Cardiac fibroblast (primary cell): ENCODE data around the gene COL3A1.
A peak's percentile ranks its signal among the peaks of the same experiment; 100 is the strongest.

Experiments
- DNase-seq, 2 donors: peaks; one replicate each; pipeline versions ENCODE4 v3.0.0 to v3.0.0-alpha.2; 2010; ENCODE audit warnings: low read depth in 2 of 2
- H3K4me3 ChIP-seq, 2 donors: replicated peaks in 1 of 2; 1 replicate in 1 of 2; 2 replicates in 1 of 2; pipeline ENCODE4 v1.5.1; 2011; ENCODE audit warnings: low read depth in 2 of 2, low read length in 2 of 2, mild to moderate bottlenecking in 2 of 2, moderate library complexity in 1 of 2
- TF ChIP-seq, protein P1 (sequence below): IDR thresholded peaks from one replicate; pipeline ENCODE4 v1.5.1; 2011; ENCODE audit warnings: low read depth, mild to moderate bottlenecking, low read length, inconsistent platforms

COL3A1 gene

DNA sequence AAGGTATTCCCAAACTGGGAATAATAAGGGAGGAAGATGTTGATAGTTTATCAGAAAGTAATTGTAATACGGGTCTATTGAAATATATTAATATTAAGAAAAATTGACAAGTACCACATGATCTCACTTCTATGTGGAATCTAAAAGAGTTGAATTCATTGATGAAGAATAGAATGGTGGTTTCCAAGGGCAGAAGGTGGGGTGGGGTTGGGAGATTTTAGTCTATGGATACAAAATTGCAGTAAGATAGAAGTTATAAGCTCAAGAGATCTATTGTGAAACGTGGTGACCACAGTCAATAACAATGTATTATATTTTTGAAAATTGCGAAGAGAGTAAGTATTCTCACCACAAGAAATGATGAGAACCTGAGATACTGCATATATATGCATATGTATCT lies 38.9 kb downstream of the COL3A1 start:
- TF ChIP-seq, protein P1, sequence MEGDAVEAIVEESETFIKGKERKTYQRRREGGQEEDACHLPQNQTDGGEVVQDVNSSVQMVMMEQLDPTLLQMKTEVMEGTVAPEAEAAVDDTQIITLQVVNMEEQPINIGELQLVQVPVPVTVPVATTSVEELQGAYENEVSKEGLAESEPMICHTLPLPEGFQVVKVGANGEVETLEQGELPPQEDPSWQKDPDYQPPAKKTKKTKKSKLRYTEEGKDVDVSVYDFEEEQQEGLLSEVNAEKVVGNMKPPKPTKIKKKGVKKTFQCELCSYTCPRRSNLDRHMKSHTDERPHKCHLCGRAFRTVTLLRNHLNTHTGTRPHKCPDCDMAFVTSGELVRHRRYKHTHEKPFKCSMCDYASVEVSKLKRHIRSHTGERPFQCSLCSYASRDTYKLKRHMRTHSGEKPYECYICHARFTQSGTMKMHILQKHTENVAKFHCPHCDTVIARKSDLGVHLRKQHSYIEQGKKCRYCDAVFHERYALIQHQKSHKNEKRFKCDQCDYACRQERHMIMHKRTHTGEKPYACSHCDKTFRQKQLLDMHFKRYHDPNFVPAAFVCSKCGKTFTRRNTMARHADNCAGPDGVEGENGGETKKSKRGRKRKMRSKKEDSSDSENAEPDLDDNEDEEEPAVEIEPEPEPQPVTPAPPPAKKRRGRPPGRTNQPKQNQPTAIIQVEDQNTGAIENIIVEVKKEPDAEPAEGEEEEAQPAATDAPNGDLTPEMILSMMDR = no peak
- peak in 1 of 2 donors; percentile 54 for DNase-seq
- no peak overlapping the region for H3K4me3 ChIP-seq

DNA sequence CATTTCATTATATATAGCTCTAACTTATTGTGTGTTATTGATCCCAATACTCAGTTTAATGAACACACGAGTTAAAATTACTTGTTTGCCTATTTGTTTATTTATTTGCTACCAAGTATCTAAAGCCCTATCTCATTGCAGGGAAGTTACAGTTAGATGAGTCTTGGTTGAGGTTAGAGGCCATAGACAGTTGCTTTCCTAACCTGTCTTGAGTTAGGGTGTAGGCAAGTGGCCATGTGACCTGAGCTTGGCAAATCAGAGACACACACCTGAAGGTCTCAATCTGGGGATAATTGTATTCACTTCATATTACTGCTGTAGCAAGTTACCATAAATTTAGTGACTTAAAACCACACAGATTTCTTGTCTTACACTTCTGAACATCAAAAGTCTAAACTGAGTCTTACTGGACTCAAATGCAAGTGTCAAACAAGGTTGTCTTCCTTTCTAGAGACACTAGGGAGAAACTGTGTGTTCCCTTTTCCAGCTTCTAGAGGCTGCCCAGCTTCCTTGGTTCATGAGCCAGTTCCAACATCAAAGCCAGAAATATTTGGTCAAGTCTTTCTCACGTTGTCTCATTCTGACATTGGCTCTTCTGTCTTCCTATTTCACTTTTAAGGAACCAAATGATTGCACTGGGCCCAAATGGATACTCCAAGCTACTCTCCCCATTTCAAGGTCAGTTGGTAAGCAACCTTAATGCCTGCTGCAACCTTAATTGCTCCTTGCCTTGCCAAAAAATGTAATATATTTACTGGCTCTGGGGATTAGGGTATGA lies 39.7 kb downstream of the COL3A1 start:
- no peak overlapping the region for H3K4me3 ChIP-seq
- peak; percentile 68 to 73 for DNase-seq
- TF ChIP-seq, protein P1 = no peak

DNA sequence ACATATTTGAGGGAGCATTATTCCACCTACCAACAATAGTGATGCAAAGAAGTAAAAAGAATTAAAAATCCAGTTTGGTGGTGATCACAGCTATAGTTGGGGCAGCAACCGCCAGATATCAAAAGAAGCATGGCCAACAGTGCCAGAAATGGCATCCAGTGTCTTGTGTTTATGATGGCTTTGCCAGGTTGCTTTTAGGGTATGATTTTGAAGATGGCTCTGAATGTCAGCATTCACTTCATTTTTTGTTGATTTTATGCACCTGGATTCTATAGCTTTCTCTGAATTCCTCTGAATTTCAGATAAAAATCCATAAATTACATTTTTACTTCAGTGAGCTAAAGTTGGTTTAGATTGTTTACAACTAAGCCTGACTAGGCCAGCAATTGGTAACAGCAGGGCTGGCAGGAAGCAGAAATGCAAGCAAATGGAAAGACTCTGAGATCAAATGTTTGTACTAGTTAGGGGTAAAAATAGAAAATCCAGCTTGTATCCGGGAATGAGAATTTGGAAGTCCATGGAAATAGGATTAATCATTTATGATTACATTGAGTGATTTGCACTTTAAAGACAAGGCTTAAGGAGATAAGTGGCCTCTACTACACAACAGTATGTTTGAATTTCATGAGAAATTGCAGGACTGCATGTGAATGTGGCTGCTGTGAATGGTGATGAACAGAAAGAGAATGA lies 40.4 kb downstream of the COL3A1 start:
- no peak overlapping the region for H3K4me3 ChIP-seq
- DNase-seq = peak; percentile 55 to 65
- TF ChIP-seq, protein P1 = no peak

DNA sequence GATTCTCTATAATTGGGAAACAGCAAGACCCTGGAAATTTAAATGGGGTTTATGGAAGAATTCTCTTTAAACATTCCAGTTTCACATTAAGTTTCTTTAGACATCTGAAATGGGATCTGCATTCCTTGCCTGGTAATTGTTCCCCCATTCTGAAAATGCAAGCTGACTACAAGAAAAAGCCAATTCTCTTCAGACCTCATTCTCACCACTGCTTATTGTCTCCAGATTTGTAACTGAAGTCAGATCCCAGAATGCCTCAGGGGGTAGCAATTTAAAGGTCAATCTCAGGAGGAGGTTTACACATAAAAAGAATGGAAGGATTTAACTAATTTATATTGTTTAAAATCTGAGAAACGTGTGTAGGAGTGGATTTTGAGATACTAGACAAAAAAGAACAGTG lies 41.2 kb downstream of the COL3A1 start:
- TF ChIP-seq, protein P1 = no peak
- H3K4me3 ChIP-seq = no peak overlapping the region
- DNase-seq = peak; percentile 43 to 46

DNA sequence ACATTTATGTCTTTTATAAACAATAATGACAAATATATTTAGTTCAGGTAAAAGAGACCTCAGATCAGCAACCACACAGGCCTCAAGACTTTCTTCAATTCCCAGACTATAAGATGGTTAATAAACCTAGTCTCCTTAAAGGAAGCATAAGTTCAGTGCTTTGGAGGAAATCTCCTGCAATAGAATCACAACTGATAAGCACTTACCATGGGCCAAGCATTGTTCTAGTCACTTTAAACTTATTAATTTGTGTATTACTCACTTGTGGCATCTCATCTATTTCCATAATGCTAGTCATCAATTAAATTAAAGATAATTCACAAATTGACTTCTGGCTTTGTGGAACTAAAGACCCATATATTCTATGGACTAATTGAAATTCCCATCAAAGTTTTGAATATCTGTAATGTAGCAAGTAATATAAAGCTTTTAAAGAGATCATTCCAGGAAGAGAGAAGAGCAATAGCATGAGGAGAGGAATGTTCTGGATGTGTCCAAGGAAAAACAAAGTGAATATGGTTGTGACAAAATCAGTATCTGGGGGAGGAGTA lies 42.2 kb downstream of the COL3A1 start:
- peak; percentile 42 to 47 for DNase-seq
- TF ChIP-seq, protein P1 = no peak
- H3K4me3 ChIP-seq = no peak overlapping the region

DNA sequence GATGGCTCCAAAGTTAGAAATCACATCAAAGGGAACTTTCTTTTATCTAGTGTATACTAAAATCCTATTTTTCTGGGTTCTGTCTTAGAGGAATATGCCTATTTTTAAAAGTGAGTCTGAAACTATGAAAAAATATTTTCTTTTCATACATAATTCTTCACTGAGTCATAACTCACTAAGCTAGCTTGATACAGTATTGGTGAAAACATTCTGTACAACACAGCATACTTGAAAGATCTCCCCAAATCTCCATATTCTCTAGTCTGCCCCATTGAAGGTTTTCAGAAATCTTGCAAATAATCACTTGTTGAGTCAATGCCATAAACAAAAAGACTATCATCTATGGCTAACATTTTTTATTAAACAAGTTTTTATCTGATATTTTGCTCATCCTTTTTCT lies 44.5 kb downstream of the COL3A1 start:
- DNase-seq = peak; percentile 30 to 72
- H3K4me3 ChIP-seq = no peak overlapping the region
- TF ChIP-seq, protein P1 = no peak
